Brain pericyte (primary cell): Measurements from ENCODE around the gene IL10RA.
"Not testable (repeated sequence)": the region's sequence is repeated elsewhere in the genome, so short reads cannot be mapped to it uniquely, and the experiment has no call there.

Source experiments
- DNase-seq: peaks from one replicate; pipeline ENCODE4 v3.0.0-alpha.2; 2012; ENCODE audit warnings: low read depth, low spot score

The IL10RA gene

GRCh38 chr11:118007040-118007439 is 20.8 kb downstream of the IL10RA start:
- no peak for DNase-seq

GRCh38 chr11:118007563-118008270 is 21.5 kb downstream of the IL10RA start:
- DNase-seq, result not testable (repeated sequence)

GRCh38 chr11:118008271-118008911 is 22.2 kb downstream of the IL10RA start:
- no peak for DNase-seq

- DNase-seq, result no peak
Measured at GRCh38 chr11:118009864-118010737, 23.9 kb downstream of the IL10RA start.

- no peak for DNase-seq
Measured at GRCh38 chr11:118010738-118011461, 24.7 kb downstream of the IL10RA start.

GRCh38 chr11:118012083-118012669 is 26.0 kb downstream of the IL10RA start:
- no peak for DNase-seq

GRCh38 chr11:118014022-118014421 is 27.8 kb downstream of the IL10RA start:
- DNase-seq, result no peak

- no peak for DNase-seq
Measured at GRCh38 chr11:118015385-118015841, 29.2 kb downstream of the IL10RA start.

- DNase-seq, result no peak
Measured at GRCh38 chr11:118016104-118016503, 29.9 kb downstream of the IL10RA start.

- no peak for DNase-seq
Measured at GRCh38 chr11:118017111-118017510, 30.9 kb downstream of the IL10RA start.

- DNase-seq, result no peak
Measured at GRCh38 chr11:118017631-118018315, 31.6 kb downstream of the IL10RA start.

- DNase-seq, result no peak
Measured at GRCh38 chr11:118018401-118018800, 32.2 kb downstream of the IL10RA start.

- no peak for DNase-seq
Measured at GRCh38 chr11:118021146-118021545, 35.0 kb downstream of the IL10RA start.

- no peak for DNase-seq
Measured at GRCh38 chr11:118027694-118028093, 41.5 kb downstream of the IL10RA start.

- DNase-seq, result no peak
Measured at GRCh38 chr11:118028626-118029025, 42.4 kb downstream of the IL10RA start.

- DNase-seq, result no peak
Measured at GRCh38 chr11:118033443-118033842, 47.2 kb downstream of the IL10RA start.

GRCh38 chr11:118042141-118042540 is 55.9 kb downstream of the IL10RA start:
- DNase-seq, result no peak

GRCh38 chr11:118042796-118043195 is 56.6 kb downstream of the IL10RA start:
- no peak for DNase-seq

GRCh38 chr11:118045191-118045590 is 59.0 kb downstream of the IL10RA start:
- no peak for DNase-seq
